Activated CD8-positive, alpha-beta memory T cell treated with anti-CD3 and anti-CD28 coated beads, Interleukin-2, amount 10 ng/mL, durations not matched to agents 7 days and 5 days (primary cell): Measurements from ENCODE around the gene ZIK1. TPM values are rescaled to one million over a fixed set of nuclear protein-coding genes. Genes with fewer than 3 reads are reported as not detected.

Experiments used
- ATAC-seq: fragments of 150-1000 bp; cut with Tn5 transposase; one replicate; pipeline ENCODE4 v1.10.0; 2021; ENCODE audit warnings: moderate library complexity
- CTCF ChIA-PET: fragments of 350-600 bp; sonication (Branson Sonifier 250); formaldehyde crosslinking; loops from one replicate; lab custom pipeline; 2021; ENCODE audit warnings: antibody characterized with exemption; lab: Charles Lee
- DNase-seq: peaks from one replicate; pipeline ENCODE4 v3.0.0-alpha.2; 2020
- H3K27ac Mint-ChIP-seq: one replicate; pipeline ENCODE4 v1.8.0; 2021; ENCODE audit warnings: mild to moderate bottlenecking, mixed read lengths
- H3K27me3 Mint-ChIP-seq: one replicate; pipeline ENCODE4 v1.8.0; 2021; ENCODE audit warnings: mixed read lengths
- H3K36me3 Mint-ChIP-seq: one replicate; pipeline ENCODE4 v1.8.0; 2021; ENCODE audit warnings: mild to moderate bottlenecking, mixed read lengths
- H3K4me1 Mint-ChIP-seq: one replicate; pipeline ENCODE4 v1.8.0; 2021; ENCODE audit warnings: mixed read lengths
- H3K4me3 Mint-ChIP-seq: one replicate; pipeline ENCODE4 v1.8.0; 2021; ENCODE audit warnings: mild to moderate bottlenecking, moderate library complexity, mixed read lengths
- H3K9me3 Mint-ChIP-seq: one replicate; pipeline ENCODE4 v1.8.0; 2022; ENCODE audit warnings: low read depth, mixed read lengths
- total RNA-seq, 2 experiments: library from RNA; stranded (reverse); gene quantifications; one replicate each; pipeline ENCODE4 v1.2.3, GENCODE V29; 2021

The ZIK1 gene
- total RNA-seq = 10 to 100 TPM; 10.6 to 11.5 TPM

- CTCF ChIA-PET = interaction anchor here (1.7 kb wide), 1 partner anchor 194 kb away, joined by 4 read pairs; the partner anchor contains the start of gene ZNF548
Observed at GRCh38 chr19:57583521-57584416, at the start of gene ZIK1. Gene ZIK1 (plus strand): TSS chr19:57584145. CDS start chr19:57584357, 212 bp downstream.

GRCh38 chr19:57537953-57538547 lies 45.9 kb upstream of the ZIK1 start:
- no peaks in the 10 kb centered on the region for H3K27me3 Mint-ChIP-seq
- DNase-seq (no peak), ATAC-seq (no peak)
- no peak overlapping the region for H3K4me3 Mint-ChIP-seq
- H3K36me3 Mint-ChIP-seq = peaks cover 92% of the 10 kb centered on the region
- H3K4me1 Mint-ChIP-seq = no peaks in the 10 kb centered on the region
- H3K9me3 Mint-ChIP-seq = peaks cover 58% of the 10 kb centered on the region
- no peak overlapping the region for H3K27ac Mint-ChIP-seq
- CTCF ChIA-PET = no interaction called here

More at GRCh38 chr19:57583521-57584416, at the start of gene ZIK1:
- Mint-ChIP-seq H3K4me1 (peaks cover 28% of the 10 kb centered on the region), H3K36me3 (peaks cover 55% of the 10 kb centered on the region), H3K9me3 (peaks cover 33% of the 10 kb centered on the region), H3K27me3 (no peaks in the 10 kb centered on the region), H3K27ac (peak within 1 kb of the TSS; percentile 88), H3K4me3 (peak within 1 kb of the TSS; percentile 87)
- ATAC-seq (peak; percentile 93), DNase-seq (peak; percentile 96)

- peaks cover 57% of the 10 kb centered on the region for H3K9me3 Mint-ChIP-seq
- CTCF ChIA-PET = no interaction called here
- H3K36me3 Mint-ChIP-seq = peaks cover 93% of the 10 kb centered on the region
- no peaks in the 10 kb centered on the region for H3K4me1 Mint-ChIP-seq
- H3K4me3 Mint-ChIP-seq = no peak overlapping the region
- DNase-seq = no peak
- ATAC-seq = no peak
- no peak overlapping the region for H3K27ac Mint-ChIP-seq
- no peaks in the 10 kb centered on the region for H3K27me3 Mint-ChIP-seq
Observed at GRCh38 chr19:57546513-57546912, 37.4 kb upstream of the ZIK1 start.

GRCh38 chr19:57552432-57552831 lies 31.5 kb upstream of the ZIK1 start:
- Mint-ChIP-seq H3K4me3 (no peak overlapping the region), H3K36me3 (peaks cover 96% of the 10 kb centered on the region), H3K27ac (no peak overlapping the region), H3K27me3 (no peaks in the 10 kb centered on the region), H3K9me3 (peaks cover 57% of the 10 kb centered on the region), H3K4me1 (no peaks in the 10 kb centered on the region)
- no peak for DNase-seq
- no peak for ATAC-seq
- CTCF ChIA-PET = no interaction called here

GRCh38 chr19:57557659-57558058 lies 26.3 kb upstream of the ZIK1 start:
- peaks cover 69% of the 10 kb centered on the region for H3K36me3 Mint-ChIP-seq
- CTCF ChIA-PET = no interaction called here
- ATAC-seq = no peak
- DNase-seq = no peak
- no peak overlapping the region for H3K4me3 Mint-ChIP-seq
- H3K9me3 Mint-ChIP-seq = peaks cover 26% of the 10 kb centered on the region
- H3K4me1 Mint-ChIP-seq = peaks cover 25% of the 10 kb centered on the region
- H3K27ac Mint-ChIP-seq = no peak overlapping the region
- no peaks in the 10 kb centered on the region for H3K27me3 Mint-ChIP-seq

- Mint-ChIP-seq H3K4me1 (peaks cover 25% of the 10 kb centered on the region), H3K4me3 (peak overlapping the region; percentile 93), H3K27ac (peak overlapping the region; percentile 90), H3K27me3 (no peaks in the 10 kb centered on the region), H3K36me3 (peaks cover 61% of the 10 kb centered on the region), H3K9me3 (peaks cover 27% of the 10 kb centered on the region)
- no peak for ATAC-seq
- CTCF ChIA-PET = no interaction called here
- no peak for DNase-seq
Observed at GRCh38 chr19:57558525-57558924, 25.4 kb upstream of the ZIK1 start.

- Mint-ChIP-seq H3K36me3 (peaks cover 56% of the 10 kb centered on the region), H3K4me3 (peak overlapping the region; percentile 93), H3K4me1 (peaks cover 25% of the 10 kb centered on the region), H3K27me3 (no peaks in the 10 kb centered on the region), H3K9me3 (peaks cover 29% of the 10 kb centered on the region), H3K27ac (peak overlapping the region; percentile 90)
- CTCF ChIA-PET = no interaction called here
- DNase-seq (peak; percentile 43), ATAC-seq (peak; percentile 33)
Observed at GRCh38 chr19:57559008-57559403, 24.9 kb upstream of the ZIK1 start.

- peak within 1 kb of the TSS; percentile 93 for H3K4me3 Mint-ChIP-seq
- CTCF ChIA-PET = no interaction called here
- peaks cover 27% of the 10 kb centered on the region for H3K9me3 Mint-ChIP-seq
- H3K27me3 Mint-ChIP-seq = no peaks in the 10 kb centered on the region
- H3K36me3 Mint-ChIP-seq = peaks cover 51% of the 10 kb centered on the region
- H3K27ac Mint-ChIP-seq = peak within 1 kb of the TSS; percentile 90
- DNase-seq (peak; percentile 90), ATAC-seq (peak; percentile 99)
- peaks cover 25% of the 10 kb centered on the region for H3K4me1 Mint-ChIP-seq
Observed at GRCh38 chr19:57559404-57560025, 24.4 kb upstream of the ZIK1 start, which contains the start of gene ZNF550. Gene ZNF550 (minus strand): TSS chr19:57559863. CDS start chr19:57559682, 181 bp downstream.

- Mint-ChIP-seq H3K4me1 (peaks cover 25% of the 10 kb centered on the region), H3K27me3 (no peaks in the 10 kb centered on the region), H3K27ac (peak overlapping the region; percentile 90), H3K4me3 (peak overlapping the region; percentile 93), H3K9me3 (peaks cover 25% of the 10 kb centered on the region), H3K36me3 (peaks cover 45% of the 10 kb centered on the region)
- CTCF ChIA-PET = no interaction called here
- ATAC-seq (no peak), DNase-seq (no peak)
Observed at GRCh38 chr19:57560049-57560491, 23.9 kb upstream of the ZIK1 start.

- Mint-ChIP-seq H3K27ac (no peak overlapping the region), H3K9me3 (peaks cover 32% of the 10 kb centered on the region), H3K4me3 (no peak overlapping the region), H3K36me3 (peaks cover 19% of the 10 kb centered on the region), H3K27me3 (no peaks in the 10 kb centered on the region), H3K4me1 (peaks cover 16% of the 10 kb centered on the region)
- CTCF ChIA-PET = no interaction called here
- ATAC-seq (no peak), DNase-seq (no peak)
Observed at GRCh38 chr19:57563547-57563946, 20.4 kb upstream of the ZIK1 start.

- H3K9me3 Mint-ChIP-seq = peaks cover 40% of the 10 kb centered on the region
- CTCF ChIA-PET = no interaction called here
- H3K27me3 Mint-ChIP-seq = no peaks in the 10 kb centered on the region
- H3K27ac Mint-ChIP-seq = no peak overlapping the region
- H3K4me1 Mint-ChIP-seq = no peaks in the 10 kb centered on the region
- no peak overlapping the region for H3K4me3 Mint-ChIP-seq
- H3K36me3 Mint-ChIP-seq = peaks cover 16% of the 10 kb centered on the region
- ATAC-seq = no peak
- DNase-seq = peak; percentile 34
Observed at GRCh38 chr19:57566396-57567265, 17.3 kb upstream of the ZIK1 start.

GRCh38 chr19:57570707-57571106 lies 13.2 kb upstream of the ZIK1 start:
- no peaks in the 10 kb centered on the region for H3K27me3 Mint-ChIP-seq
- H3K4me1 Mint-ChIP-seq = no peaks in the 10 kb centered on the region
- CTCF ChIA-PET = no interaction called here
- H3K4me3 Mint-ChIP-seq = no peak overlapping the region
- ATAC-seq (no peak), DNase-seq (no peak)
- no peak overlapping the region for H3K27ac Mint-ChIP-seq
- peaks cover 54% of the 10 kb centered on the region for H3K36me3 Mint-ChIP-seq
- H3K9me3 Mint-ChIP-seq = peaks cover 56% of the 10 kb centered on the region
